D721Med (cell line): ENCODE measurements around the gene LDLRAD4.

Experiments
- DNase-seq: peaks from one replicate; pipeline ENCODE4 v3.0.0; 2011; ENCODE audit warnings: low spot score; ENCODE audit not compliant: insufficient read length
- FAIRE-seq: peaks from 2 replicates; lab custom pipeline; 2011; peaks lifted over from hg19 to GRCh38; lab: Jason Lieb, UNC
- TF ChIP-seq, protein P1 (sequence below): IDR thresholded peaks from 2 replicates; pipeline ENCODE4 v1.5.1; 2012; ENCODE audit warnings: mild to moderate bottlenecking, control low read depth; ENCODE audit not compliant: insufficient read depth; ENCODE audit errors: missing control alignments

Gene LDLRAD4

DNA sequence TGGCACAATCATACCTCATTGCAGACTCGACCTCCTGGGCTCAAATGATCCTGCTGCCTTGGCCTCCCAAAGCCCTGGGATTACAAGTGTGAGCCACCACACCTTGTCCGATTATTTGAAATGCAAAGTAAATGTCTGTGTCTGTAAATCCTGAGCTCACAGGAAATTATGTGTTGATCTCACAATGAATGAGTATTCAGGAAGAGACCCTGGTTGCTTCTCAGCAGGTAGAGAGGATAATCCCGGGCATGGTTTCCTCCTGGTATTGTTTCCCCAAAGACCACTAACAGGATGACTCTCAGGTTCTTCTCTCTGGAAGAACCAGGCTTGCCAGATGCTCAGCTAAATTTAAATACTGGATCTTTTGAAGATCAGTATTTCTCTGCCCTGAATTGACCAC is 147.6 kb downstream of the LDLRAD4 start:
- FAIRE-seq (no peak), DNase-seq (no peak)
- TF ChIP-seq, protein P1, sequence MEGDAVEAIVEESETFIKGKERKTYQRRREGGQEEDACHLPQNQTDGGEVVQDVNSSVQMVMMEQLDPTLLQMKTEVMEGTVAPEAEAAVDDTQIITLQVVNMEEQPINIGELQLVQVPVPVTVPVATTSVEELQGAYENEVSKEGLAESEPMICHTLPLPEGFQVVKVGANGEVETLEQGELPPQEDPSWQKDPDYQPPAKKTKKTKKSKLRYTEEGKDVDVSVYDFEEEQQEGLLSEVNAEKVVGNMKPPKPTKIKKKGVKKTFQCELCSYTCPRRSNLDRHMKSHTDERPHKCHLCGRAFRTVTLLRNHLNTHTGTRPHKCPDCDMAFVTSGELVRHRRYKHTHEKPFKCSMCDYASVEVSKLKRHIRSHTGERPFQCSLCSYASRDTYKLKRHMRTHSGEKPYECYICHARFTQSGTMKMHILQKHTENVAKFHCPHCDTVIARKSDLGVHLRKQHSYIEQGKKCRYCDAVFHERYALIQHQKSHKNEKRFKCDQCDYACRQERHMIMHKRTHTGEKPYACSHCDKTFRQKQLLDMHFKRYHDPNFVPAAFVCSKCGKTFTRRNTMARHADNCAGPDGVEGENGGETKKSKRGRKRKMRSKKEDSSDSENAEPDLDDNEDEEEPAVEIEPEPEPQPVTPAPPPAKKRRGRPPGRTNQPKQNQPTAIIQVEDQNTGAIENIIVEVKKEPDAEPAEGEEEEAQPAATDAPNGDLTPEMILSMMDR = no peak

DNA sequence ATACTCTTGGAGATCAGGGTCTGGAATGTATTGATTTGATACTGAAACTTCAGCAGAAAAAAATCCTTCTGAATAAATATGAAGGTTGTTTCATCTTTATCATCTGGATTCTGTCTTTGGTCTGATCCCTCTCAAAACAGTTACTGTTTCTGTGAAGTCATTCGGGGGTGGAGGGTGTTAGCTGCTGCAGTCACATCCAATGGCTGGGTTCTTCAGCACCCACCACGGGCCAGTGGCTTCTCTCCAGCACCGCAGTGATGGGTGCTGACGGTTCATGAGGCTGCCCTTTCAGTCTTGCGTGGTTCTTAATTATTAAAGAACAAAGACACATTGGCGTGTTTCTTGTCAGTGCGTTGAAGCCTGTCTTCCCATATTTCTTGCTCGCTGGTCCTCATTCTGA is 148.0 kb downstream of the LDLRAD4 start:
- TF ChIP-seq, protein P1 = no peak
- DNase-seq = no peak
- no peak for FAIRE-seq

DNA sequence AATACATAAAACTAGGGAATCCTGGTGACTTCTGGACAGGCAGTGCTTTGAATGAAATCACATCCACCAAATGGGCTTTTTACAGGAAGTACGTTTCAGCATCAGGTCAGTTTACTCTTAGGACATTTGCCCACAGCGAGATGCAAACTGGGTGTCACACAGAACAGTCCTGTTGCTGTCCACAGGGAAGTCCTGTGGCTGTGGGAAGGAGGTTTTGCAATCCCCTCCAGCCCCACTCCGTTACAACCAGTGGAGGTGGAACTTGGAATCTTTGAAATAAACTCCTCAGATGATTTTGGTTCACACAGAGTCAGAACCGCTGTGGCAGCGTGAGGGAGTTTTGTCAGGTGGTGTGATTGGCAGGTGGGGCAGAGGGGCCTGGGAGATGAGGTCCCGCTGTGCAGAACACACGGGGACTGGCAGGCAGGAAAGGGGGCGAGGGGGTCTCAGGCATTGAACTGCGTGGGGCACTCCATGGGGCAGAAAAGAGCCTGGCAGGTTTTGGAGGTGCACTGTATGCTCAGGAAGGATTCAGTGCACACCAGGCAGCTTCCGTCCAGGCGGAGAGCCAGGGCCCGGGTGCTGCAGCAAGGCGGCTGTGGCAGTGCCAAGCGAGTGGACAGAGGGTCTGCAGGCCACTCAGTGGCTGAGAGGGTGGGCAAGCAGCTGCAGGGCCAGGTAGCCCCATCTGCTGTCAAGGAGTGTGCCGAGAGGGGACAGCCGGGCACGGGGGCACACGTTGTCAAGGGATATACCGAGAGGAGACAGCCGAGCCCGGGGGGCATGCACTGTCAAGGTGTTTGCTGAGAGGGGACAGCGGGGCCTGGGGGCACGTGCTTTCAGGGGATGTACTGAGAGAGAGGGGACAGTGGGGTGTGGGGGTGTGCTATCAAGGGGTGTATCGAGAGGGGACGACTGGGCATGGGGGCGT is 148.7 kb downstream of the LDLRAD4 start:
- FAIRE-seq = no peak
- TF ChIP-seq, protein P1 = no peak

DNA sequence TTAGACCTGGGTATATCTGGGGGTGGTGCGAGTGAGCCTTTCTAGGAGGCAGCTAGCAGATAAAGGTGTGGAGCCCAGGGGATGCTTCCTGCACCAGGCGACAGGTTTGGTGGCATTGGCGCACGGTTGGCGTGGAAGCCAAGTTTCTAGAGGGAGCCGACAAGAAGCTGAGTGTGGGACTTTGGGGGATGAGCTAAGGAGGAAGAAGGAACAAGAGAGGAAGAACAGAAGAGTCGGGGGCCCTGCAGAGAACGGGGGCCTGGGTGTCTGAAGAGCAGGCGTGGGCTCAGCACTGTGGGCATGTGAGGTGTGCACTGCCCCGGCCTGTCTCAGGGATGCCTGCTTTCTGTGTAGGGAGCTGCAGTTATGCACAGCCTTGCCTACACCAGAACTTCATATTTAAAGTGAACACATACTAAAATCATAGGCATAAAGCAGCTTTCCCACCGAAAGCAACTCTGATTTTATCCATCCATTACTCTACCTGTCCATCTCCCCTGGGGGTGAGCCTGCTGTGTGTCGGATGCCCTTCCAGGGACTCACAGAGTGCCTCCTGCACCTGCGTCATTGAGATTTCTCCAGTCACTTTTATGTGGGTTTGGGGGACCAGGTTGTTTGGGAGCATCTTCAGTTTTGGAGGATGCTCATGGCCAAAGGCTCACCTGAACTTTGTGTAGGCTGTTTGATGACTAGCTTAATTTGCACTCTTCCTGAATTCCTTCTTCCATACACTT is 149.7 kb downstream of the LDLRAD4 start:
- DNase-seq (no peak), FAIRE-seq (no peak)
- TF ChIP-seq, protein P1 = no peak

More for the DNA sequence above, 148.7 kb downstream of the LDLRAD4 start:
- DNase-seq = no peak

DNA sequence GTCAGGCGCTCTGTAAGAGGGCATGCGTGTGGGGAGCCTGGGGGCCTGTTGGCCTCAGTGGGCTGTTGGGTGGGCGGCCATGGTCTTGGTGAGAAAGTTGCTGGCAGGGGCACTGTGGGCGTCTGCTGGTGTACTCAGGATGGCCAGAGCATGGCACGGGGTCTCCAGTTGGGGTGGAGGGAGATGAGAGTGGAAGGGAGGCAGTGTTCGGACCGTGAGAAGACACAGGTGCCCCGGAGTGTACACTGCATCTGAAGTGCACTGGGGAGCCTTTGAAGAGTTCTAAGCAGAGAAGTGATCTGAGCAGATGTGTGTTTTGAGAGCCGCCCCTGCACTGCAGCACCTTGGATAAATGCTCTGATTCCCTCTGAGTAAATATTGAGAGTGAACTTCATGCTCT is 150.8 kb downstream of the LDLRAD4 start:
- no peak for DNase-seq
- no peak for FAIRE-seq
- TF ChIP-seq, protein P1 = no peak

DNA sequence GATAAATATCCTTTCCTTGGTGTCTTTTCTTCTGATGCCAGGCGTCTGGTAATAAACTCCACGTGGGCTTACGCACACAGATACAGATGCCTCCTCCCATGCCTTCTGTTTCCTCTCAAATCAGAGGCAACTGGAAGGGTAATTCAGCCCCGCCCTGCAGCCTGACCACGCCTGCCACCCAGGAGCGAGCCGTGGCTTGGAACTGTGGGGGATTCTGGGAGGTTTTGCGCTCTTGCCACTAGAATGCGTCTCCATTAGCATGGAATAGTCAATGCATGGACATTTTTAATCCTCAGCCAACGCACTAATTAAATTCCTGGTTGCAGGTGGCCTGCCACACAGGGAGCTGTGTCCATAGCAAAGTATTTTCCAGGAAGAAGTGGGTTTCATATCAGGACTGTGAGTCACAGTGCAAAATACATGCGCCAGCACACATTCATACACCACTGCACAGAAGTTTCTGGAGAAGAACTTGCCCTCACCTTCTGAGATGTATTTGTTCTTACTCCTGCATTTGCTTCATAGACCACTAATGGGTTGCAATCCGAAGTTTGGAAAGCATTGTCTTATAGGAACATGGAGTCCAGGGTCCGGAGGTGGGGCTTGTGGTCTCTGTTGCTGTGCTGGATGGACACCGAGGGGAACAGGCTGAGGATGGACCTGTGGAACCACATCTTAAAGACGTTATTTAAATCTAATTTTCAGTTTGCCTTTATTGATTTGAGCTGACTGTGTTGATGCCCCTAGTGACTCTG is 151.4 kb downstream of the LDLRAD4 start:
- TF ChIP-seq, protein P1 = no peak
- DNase-seq = no peak
- FAIRE-seq = no peak
